Neural crest cell (in vitro differentiated cells): ENCODE data around the gene ZC3H4. TPM values are rescaled to one million over a fixed set of nuclear protein-coding genes. Genes with fewer than 3 reads are reported as not detected.

Experiments used
- DNase-seq: peaks from one replicate; pipeline ENCODE4 v3.0.0; 2021; ENCODE audit warnings: low read depth, mixed read lengths, low spot score
- H3K27ac Mint-ChIP-seq: one replicate; pipeline ENCODE4 v1.8.0; 2021; ENCODE audit warnings: mild to moderate bottlenecking, mixed read lengths; ENCODE audit not compliant: unreplicated experiment
- H3K27me3 Mint-ChIP-seq: 2 replicates; pipeline ENCODE4 v1.8.0; 2021; ENCODE audit warnings: low read depth, mild to moderate bottlenecking, mixed read lengths
- H3K36me3 Mint-ChIP-seq: 2 replicates; pipeline ENCODE4 v1.8.0; 2021; ENCODE audit warnings: low read depth, mild to moderate bottlenecking, mixed read lengths
- H3K4me1 Mint-ChIP-seq: 2 replicates; pipeline ENCODE4 v1.8.0; 2021; ENCODE audit warnings: mixed read lengths
- H3K4me3 Mint-ChIP-seq: one replicate; pipeline ENCODE4 v1.8.0; 2021; ENCODE audit warnings: mild to moderate bottlenecking, mixed read lengths
- H3K9me3 Mint-ChIP-seq: 2 replicates; pipeline ENCODE4 v1.8.0; 2021; ENCODE audit warnings: mixed read lengths
- total RNA-seq: library from RNA; stranded (reverse); gene quantifications from 2 replicates; pipeline ENCODE4 v1.2.1, GENCODE V29; 2021
- TF ChIP-seq, protein P1 (sequence below): fragments of 200-600 bp; sonication (generic); conservative IDR thresholded peaks from 2 replicates; pipeline ENCODE4 v1.5.0; 2021; ENCODE audit warnings: antibody characterized with exemption, mild to moderate bottlenecking

ZC3H4 gene
- total RNA-seq, 1 donor from 2014 or later, result 104 TPM

DNA sequence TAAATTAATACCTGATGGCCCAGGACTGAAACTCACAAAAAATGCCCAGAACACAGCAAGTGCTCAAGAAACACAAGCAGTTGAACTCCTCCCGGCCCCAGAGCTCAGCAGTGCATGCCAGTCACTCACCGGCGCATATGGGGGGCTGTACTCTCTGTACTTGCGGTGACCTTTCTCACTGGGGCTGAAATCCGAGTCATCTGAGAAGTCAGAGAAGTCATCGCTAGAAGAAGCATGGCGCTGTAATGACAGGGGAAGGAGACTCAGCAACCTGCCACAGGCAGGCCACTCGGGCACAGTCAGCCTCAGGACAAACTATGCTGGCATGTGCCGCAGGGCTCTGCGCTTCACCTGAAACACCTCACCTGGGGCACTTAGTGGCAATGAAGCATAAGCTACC lies 19.7 kb downstream of the ZC3H4 start:
- no peak for DNase-seq
- Mint-ChIP-seq H3K9me3 (no peaks in the 10 kb centered on the region), H3K27ac (no peak overlapping the region), H3K4me3 (no peak overlapping the region), H3K4me1 (peaks cover 40% of the 10 kb centered on the region), H3K36me3 (peaks cover 17% of the 10 kb centered on the region), H3K27me3 (no peaks in the 10 kb centered on the region)
- TF ChIP-seq, protein P1, sequence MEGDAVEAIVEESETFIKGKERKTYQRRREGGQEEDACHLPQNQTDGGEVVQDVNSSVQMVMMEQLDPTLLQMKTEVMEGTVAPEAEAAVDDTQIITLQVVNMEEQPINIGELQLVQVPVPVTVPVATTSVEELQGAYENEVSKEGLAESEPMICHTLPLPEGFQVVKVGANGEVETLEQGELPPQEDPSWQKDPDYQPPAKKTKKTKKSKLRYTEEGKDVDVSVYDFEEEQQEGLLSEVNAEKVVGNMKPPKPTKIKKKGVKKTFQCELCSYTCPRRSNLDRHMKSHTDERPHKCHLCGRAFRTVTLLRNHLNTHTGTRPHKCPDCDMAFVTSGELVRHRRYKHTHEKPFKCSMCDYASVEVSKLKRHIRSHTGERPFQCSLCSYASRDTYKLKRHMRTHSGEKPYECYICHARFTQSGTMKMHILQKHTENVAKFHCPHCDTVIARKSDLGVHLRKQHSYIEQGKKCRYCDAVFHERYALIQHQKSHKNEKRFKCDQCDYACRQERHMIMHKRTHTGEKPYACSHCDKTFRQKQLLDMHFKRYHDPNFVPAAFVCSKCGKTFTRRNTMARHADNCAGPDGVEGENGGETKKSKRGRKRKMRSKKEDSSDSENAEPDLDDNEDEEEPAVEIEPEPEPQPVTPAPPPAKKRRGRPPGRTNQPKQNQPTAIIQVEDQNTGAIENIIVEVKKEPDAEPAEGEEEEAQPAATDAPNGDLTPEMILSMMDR, result no peak

DNA sequence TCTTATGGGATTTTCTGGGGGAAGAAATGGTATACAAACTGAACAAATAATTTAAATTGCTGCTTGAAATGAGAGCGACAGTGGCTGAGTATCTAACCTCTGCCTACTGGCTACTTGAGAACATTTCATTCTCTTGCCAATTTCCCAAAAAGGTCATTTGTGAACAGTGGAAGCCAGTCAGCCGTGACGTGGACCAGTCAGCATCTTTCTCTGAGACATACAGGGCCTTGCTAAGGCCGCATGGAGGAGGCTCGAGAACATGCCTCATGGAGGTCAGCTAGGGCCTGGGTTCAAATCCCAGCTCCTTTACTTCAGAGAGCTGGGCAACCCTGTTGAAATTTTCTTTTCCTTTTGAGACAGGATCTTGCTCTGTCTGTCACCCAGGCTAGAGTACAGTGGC lies 20.3 kb downstream of the ZC3H4 start:
- no peak overlapping the region for H3K4me3 Mint-ChIP-seq
- H3K9me3 Mint-ChIP-seq, result no peaks in the 10 kb centered on the region
- peaks cover 35% of the 10 kb centered on the region for H3K4me1 Mint-ChIP-seq
- no peaks in the 10 kb centered on the region for H3K27me3 Mint-ChIP-seq
- TF ChIP-seq, protein P1, result no peak
- H3K36me3 Mint-ChIP-seq, result peaks cover 17% of the 10 kb centered on the region
- no peak for DNase-seq
- no peak overlapping the region for H3K27ac Mint-ChIP-seq

- DNase-seq, result no peak
- Mint-ChIP-seq H3K4me1 (peaks cover 5% of the 10 kb centered on the region), H3K9me3 (no peaks in the 10 kb centered on the region), H3K36me3 (peaks cover 24% of the 10 kb centered on the region), H3K27ac (no peak overlapping the region), H3K4me3 (no peak overlapping the region), H3K27me3 (no peaks in the 10 kb centered on the region)
- TF ChIP-seq, protein P1, result no peak
Observed at GRCh38 chr19:47089767-47090350, 23.7 kb downstream of the ZC3H4 start.

- H3K4me3 Mint-ChIP-seq, result no peak overlapping the region
- H3K36me3 Mint-ChIP-seq, result peaks cover 26% of the 10 kb centered on the region
- H3K9me3 Mint-ChIP-seq, result no peaks in the 10 kb centered on the region
- H3K4me1 Mint-ChIP-seq, result no peaks in the 10 kb centered on the region
- H3K27me3 Mint-ChIP-seq, result no peaks in the 10 kb centered on the region
- TF ChIP-seq, protein P1, result no peak
- no peak for DNase-seq
- H3K27ac Mint-ChIP-seq, result no peak overlapping the region
Observed at GRCh38 chr19:47086280-47086679, 27.3 kb downstream of the ZC3H4 start.

DNA sequence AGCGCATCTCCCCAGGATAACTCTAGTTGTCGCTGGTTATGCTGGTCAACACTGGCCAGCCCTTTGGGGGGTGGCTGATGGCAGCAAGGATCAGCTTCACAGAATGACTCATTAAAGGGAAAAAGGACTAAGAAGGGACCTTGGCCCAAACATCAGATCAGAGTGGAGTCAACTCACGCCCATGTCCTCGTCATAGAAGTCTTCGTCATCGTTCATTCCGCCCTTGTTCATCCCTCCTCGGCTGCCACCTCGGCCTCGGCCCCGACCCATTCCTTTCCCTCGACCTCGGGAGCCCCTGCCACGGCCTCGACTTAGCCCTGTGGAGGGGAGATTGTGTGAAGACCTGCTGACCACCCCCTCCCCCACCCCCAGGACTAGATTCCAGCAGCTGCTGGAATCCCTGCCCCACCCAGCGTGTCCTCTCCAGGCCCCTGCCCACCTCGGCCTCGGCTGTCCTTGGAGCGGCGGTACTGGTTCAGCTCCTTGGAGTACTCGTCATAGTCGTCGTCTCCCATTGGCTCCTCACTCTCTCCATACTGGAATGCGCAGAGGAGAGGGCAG lies 28.6 kb downstream of the ZC3H4 start:
- Mint-ChIP-seq H3K4me3 (no peak overlapping the region), H3K4me1 (no peaks in the 10 kb centered on the region), H3K27ac (no peak overlapping the region), H3K36me3 (peaks cover 20% of the 10 kb centered on the region), H3K27me3 (no peaks in the 10 kb centered on the region), H3K9me3 (no peaks in the 10 kb centered on the region)
- DNase-seq, result no peak
- TF ChIP-seq, protein P1, result no peak
